ENCODE data around the gene RAB23.

Gene RAB23

GRCh38 chr6:57177545-57178265 is 44.4 kb downstream of the RAB23 start:
- peak; percentile 8 for DNase-seq

DNA sequence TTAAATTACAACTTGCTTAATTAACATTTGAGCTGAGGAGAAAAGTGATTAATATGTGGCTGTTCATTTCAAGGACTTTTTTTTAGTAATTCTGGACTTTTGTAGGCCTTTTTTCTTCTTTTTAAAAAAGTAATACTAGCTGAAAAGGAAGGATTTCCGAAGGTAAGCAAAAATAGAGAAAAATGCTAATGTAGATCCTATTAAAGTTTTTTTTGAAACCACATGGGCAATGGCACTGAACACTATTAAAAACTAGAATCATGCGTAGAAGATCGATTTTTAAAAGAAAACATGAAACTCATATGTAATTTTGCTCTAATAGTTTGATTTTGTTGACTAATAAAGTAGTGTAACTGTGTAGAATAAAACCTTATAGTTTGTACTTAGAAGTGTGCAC is 47.6 kb downstream of the RAB23 start:
- no peak for DNase-seq

DNA sequence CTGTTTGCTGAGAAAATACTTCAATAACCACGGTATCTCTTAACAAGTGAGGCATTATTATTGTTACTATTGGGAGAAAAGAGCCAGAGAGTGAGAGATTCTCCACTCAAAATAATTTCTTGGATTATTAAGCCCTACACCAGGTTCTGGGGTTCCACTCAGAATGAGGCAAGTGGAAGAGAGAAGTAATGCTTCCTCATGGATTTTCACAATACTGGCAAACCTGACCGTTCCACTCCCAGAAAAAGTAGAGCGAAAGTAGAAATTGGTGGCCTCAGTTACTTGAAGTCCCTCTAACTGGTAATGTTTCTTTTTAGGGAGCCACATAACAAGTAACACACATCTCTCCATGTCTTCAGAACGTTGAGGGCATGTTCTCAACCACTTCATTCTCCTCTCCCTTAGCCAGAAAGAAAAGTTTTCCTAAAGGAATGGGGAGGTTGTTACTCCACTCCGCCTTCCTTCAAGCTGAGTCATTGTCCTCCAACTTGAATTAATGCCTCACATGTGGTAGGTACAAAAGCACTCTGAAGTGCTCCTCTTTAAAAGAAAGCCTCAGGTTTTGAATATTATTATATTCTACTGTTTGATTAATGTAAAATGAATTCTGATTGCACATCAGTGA is 48.1 kb downstream of the RAB23 start:
- DNase-seq, result peak; percentile 87

GRCh38 chr6:57173056-57173885 is 48.8 kb downstream of the RAB23 start:
- peak; percentile 35 for DNase-seq

- DNase-seq, result peak; percentile 92
Observed at GRCh38 chr6:57172136-57173055, 49.7 kb downstream of the RAB23 start, which contains the start of gene BAG2. BAG2 (plus strand) TSS chr6:57172326; CDS start chr6:57172698, 372 bp downstream.

- DNase-seq, result no peak
Observed at GRCh38 chr6:57165080-57165479, 57.0 kb downstream of the RAB23 start.

- no peak for DNase-seq
Observed at GRCh38 chr6:57163956-57164355, 58.2 kb downstream of the RAB23 start.

- peak; percentile 10 for DNase-seq
Observed at GRCh38 chr6:57162516-57162915, 59.6 kb downstream of the RAB23 start.

DNA sequence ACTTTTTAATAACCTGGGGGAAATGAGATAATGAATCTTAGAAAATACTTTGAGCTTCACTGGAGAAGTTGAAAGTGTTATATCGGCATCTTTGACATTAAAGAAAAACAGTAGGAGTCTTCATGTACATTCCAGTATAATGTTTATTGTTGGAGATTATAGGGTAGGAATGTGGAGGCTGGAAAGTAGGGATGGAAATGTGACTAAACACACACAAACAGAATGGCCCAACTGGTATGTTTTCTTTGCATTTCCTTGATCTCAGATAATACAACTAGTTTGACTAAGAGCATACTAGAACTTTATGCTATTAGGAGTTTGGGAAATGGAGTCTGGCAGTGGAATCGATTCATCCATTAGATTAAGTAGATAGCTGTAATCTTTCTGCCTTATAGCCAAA is 60.1 kb downstream of the RAB23 start:
- DNase-seq, result peak; percentile 41

DNA sequence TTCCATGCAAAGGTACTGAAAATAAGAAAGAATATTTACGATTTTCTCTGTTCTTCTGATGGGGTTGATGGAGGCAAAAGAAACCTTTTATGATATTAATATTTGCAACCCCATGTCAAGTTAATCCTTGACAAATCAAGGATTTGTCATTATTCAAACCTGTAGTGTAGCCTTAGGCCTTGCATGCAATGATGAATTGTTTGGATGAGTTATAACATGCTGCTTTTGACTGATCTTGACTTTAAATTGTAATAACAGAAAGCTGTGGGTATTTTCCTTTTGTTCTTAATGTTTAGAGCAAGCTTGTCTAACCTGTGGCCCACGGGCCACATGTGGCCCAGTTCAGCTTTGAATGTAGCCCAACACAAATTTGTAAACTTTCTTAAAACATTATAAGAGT is 63.0 kb downstream of the RAB23 start:
- DNase-seq, result no peak

- DNase-seq, result peak; percentile 41
Observed at GRCh38 chr6:57158658-57159057, 63.4 kb downstream of the RAB23 start.

DNA sequence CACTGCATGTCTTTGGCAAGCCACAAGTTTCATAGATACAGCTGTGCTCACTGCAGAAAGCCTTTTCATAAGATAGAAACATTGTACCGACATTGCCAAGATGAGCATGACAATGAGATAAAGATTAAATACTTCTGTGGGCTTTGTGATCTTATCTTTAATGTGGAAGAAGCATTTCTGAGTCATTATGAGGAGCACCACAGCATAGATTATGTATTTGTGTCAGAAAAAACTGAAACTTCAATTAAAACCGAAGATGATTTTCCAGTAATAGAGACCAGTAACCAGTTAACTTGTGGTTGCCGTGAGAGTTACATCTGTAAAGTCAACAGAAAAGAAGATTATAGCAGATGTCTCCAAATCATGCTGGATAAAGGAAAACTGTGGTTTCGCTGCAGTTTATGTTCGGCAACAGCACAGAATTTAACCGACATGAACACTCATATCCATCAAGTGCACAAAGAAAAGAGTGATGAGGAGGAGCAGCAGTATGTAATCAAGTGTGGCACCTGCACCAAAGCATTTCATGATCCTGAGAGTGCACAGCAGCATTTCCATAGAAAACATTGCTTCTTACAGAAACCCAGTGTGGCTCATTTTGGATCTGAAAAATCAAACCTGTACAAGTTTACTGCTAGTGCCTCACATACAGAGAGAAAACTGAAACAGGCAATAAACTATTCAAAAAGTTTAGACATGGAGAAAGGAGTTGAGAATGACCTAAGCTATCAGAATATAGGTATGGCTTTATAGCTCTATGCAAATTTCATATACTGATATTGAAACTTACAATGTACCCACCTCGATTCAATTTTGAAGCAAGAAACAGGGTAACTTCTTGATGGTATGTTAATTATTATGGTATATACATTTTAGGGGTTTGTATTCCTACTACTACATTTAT is 73.9 kb downstream of the RAB23 start:
- no peak for DNase-seq

- no peak for DNase-seq
Observed at GRCh38 chr6:57147401-57147800, 74.7 kb downstream of the RAB23 start.

DNA sequence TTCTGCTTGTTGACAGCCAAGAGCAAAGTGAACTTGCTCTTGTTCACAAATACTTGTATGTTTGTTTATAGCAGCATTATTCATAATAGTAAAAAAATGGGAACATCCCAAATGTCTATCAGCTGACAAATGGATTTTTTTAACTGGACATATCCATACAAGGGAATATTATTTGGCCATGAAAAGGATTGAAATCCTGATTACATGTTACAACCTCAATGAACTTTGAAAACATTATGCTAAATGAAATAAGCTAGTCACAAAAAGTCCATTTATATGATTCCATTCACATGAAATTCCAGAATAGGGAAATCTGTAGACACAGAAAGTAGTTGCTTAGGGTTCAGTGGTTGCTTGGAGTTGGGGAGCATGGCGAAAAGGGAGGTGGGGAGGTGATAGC is 78.4 kb downstream of the RAB23 start:
- no peak for DNase-seq

DNA sequence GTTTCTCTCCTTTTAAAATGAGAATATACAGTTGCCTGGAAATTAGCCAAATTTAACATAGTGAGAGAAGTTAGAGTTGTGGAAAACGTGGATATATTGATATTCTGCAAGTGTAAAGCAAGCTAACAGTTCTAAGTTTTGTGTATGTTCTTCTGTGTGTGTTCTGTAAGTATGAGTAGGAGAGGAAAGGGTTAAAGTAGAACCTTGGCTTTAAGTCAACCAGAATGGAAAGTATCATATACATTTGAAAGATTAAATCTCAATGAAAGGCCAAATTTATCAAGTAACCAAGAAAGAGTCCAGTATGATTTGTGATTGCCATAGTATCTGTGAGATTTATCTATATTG is 80.0 kb downstream of the RAB23 start:
- no peak for DNase-seq

- no peak for DNase-seq
Observed at GRCh38 chr6:57141451-57142177, 80.5 kb downstream of the RAB23 start.

GRCh38 chr6:57138026-57138425 is 84.1 kb downstream of the RAB23 start:
- no peak for DNase-seq

DNA sequence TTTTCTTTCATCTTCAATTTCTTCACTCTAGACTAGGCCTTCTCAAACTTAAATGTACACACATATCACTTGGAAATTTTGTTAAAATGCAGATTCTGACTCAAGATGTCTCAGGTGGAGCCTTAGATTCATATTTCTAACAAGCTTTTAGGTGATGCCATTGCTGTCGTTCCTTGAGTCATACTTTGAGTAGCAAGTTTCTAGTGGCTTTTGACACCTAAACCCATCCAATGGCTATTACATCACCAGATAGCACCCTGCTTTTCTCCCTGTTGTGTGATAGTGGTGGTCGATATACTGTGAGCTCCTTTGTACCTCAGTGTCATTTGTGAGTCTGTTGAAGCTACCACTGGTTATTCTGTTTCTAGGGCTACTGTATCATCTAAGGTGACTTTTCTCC is 84.8 kb downstream of the RAB23 start:
- no peak for DNase-seq

Measured in fibroblast of skin of right biceps (primary cell).